ENCODE data around the gene APBB3. TPM values are rescaled to one million over a fixed set of nuclear protein-coding genes. Genes with fewer than 3 reads are reported as not detected.
"Not testable (repeated sequence)": the region's sequence is repeated elsewhere in the genome, so short reads cannot be mapped to it uniquely, and the experiment has no call there.

The APBB3 gene, protein sequence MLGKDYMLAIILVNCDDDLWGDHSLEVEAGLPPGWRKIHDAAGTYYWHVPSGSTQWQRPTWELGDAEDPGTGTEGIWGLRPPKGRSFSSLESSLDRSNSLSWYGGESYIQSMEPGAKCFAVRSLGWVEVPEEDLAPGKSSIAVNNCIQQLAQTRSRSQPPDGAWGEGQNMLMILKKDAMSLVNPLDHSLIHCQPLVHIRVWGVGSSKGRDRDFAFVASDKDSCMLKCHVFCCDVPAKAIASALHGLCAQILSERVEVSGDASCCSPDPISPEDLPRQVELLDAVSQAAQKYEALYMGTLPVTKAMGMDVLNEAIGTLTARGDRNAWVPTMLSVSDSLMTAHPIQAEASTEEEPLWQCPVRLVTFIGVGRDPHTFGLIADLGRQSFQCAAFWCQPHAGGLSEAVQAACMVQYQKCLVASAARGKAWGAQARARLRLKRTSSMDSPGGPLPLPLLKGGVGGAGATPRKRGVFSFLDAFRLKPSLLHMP
- polyA plus RNA-seq = 10 to 100 TPM; 18.5 to 24.3 (median 22.2) TPM

DNA sequence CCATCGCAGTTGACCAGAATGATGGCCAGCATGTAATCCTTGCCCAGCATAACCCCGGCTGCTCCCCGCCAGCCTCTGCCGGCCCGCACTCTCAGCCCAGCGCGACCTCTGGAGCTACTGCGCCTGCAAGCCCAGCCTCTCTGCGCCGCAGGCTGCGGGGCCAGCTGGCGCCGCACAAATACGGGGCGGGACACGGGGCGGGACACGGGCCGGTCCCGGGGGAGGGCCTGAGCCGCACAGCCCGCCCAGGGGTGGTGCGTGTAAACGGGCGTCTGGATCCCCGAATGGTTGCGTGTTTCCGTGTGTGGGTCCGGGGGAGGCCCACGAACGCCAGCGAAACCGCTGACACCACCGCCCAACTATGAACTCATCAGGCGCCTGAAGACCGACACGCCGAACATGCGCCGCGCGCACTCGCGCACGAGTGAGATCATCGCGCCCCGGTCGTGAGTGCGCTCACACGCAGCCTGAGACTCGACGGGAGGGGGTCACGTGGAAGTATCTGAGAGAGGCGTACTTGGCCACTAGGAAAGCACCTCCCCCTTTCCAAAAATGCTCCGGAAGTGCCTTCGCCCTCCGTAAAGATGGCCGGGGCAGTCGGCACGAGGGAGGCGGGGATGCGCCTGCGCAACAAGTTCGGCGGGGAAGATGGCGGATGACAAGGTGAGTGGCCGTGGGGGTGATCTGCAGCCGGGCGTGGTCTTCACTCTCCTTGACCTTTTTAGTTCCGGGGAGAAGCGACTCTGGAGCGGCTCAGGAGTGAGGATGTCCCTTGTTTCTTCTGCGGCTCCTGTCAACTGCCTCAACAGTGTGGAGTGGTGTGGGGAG lies at the start of gene APBB3, which contains the start of gene SLC35A4:
Gene APBB3, minus strand, starts transcription at position 403 of the 828 bp plus-strand sequence. Its CDS starts 353 bp downstream, at position 50.
Gene SLC35A4, plus strand, starts transcription at position 633 of the 828 bp plus-strand sequence. CDS start 2,342 bp downstream, outside the sequence.
- 0% methylated on average over 73 to 74 of the region's 74 CpGs for WGBS, 3 donors
- H3K27ac ChIP-seq (ENCODE audit: low read depth, low read length) = peak within 1 kb of the TSS; percentile 70

DNA sequence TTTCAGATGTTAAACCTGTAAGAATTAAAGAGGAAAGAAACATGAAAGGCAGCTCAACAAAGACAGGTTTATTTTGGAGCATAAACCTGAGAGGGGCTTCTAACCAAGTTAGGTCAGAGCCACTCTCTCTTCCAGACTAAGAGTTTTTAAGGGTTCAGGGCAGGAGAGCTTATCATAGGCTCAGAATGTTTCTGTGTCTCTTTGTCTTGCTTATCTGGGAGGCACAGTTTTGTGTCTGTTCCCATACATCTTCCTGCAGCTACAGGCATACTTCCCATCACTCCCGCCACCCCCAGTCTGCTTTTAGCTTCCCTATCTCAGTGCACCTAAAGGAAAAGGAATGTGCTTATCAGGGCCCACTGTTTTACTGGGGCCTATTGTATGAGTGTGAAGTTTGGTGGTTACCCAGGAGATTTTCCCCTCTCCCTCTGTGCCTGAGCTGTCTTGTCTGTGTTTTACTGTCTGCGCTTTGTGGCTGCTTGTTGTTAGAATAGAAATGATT lies 46.7 kb upstream of the APBB3 start:
- 44 to 87% (median 69%) methylated on average over 2 of the region's 2 CpGs for WGBS, 3 donors
- peak overlapping the region; percentile 55 for H3K27ac ChIP-seq (ENCODE audit: low read depth, low read length)

DNA sequence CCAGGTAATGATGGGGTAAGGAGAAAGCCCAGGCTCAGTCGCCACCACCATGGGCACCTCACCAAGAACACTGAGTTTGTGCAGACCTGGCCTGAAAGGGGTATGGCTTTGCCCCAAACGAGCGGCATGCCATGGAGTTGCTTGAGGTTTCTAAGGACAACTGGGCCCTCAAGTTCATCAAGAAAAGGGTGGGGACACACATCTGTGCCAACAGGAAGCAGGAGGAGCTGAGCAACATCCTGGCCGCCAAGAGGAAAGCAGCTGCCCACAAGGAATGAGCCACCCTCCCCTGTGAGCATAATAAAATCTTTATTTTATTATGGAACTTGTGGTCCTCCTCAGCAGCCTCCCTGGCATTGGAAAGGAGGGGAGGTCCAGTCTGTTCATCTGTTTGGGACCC lies 44.7 kb upstream of the APBB3 start:
- H3K27ac ChIP-seq (ENCODE audit: low read depth, low read length) = peak overlapping the region; percentile 2
- WGBS, 3 donors = 40 to 74% (median 42%) methylated on average over 4 of the region's 4 CpGs

DNA sequence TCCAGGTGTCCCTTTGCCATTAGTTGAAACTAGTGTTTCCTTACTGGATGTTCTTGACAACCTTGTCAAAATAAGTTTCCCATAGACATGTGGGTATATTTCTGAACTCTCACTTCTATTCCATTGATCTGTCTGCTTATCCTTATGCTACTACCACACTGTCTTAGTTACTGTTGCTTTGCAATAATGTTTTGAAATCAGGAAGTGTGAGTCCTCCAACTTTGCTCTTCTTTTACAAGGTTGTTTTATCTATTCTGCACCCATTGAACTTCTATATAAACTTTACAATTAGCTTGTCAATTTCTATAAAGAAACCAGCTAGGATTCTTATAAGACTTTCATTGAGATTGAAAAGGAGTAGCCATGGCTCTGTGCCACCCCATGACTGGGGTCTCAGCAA lies 44.3 kb upstream of the APBB3 start:
- H3K27ac ChIP-seq (ENCODE audit: low read depth, low read length) = no peak overlapping the region

DNA sequence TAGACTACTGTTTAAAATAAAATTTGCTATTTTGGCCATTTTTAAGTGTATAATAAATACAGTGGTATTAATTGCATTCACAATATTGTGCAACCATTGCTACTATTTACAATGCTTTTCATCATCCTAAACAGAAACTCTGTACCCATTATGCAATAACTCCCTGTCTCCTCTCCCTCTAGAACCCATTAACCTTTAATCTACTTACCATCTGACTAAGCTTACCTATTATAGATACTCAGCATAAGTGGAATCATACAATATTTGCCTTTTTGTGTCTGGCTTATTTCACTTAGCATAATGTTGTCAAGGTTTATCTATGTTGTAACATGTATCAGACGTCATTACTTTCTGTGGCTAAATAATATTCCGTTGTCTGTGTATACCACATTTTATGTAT lies 42.6 kb upstream of the APBB3 start:
- no peak overlapping the region for H3K27ac ChIP-seq (ENCODE audit: low read depth, low read length)
- WGBS, 3 donors = 56 to 96% (median 67%) methylated on average over 2 of the region's 2 CpGs

DNA sequence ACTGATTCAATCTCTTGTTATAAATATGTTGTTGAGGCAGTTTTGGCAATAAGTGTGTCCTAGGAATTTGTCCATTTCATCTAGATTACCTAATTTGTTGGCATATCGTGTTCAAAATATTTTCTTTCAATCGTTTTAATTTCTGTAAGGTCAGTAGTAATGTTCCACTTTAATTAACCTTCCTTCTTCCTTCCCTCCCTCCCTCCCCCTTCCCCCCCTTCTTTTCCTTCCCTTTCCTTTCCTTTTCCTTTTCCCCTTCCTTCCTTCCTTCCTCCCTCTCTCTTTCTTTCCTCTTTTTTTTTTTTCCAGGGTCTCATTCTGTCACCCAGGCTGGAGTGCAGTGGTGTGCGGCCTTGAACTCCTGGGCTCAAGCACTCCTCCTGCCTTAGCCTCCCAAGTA lies 41.5 kb upstream of the APBB3 start:
- no peak overlapping the region for H3K27ac ChIP-seq (ENCODE audit: low read depth, low read length)
- 56 to 88% (median 57%) methylated on average over 3 of the region's 3 CpGs for WGBS, 3 donors

DNA sequence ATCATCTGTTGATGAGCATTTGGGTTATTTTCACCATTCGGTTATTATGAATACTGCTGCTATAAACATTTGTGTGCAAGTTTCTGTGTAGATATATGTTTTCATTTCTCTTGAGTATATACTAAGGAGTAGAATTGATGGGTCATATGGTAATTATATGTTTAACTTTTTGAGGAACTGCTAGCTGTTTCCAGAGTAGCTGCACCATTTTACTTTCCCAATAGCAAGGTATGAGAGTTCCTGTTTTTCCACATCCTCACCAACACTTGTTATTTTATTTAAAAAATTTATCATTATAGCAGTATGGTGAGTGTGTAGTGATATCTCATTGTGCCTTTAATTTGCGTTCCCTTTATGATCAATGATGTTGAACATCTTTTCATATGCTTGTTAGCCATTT lies 39.3 kb upstream of the APBB3 start:
- no peak overlapping the region for H3K27ac ChIP-seq (ENCODE audit: low read depth, low read length)
- 95 to 100% (median 96%) methylated on average over 2 of the region's 2 CpGs for WGBS, 3 donors

DNA sequence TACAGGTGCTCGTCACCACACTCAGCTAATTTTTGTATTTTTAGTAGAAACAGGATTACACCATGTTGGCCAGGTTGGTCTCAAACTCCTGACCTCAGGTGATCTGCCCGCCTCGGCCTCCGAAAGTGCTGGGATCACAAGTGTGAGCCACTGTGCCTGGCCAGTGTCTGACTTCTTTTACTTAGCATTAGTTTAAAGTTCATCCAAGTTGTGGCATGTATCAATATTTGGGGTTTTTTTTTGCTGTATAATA lies 39.0 kb upstream of the APBB3 start:
- H3K27ac ChIP-seq (ENCODE audit: low read depth, low read length) = not testable (repeated sequence)
- 89 to 91% (median 89%) methylated on average over 4 of the region's 4 CpGs for WGBS, 3 donors

DNA sequence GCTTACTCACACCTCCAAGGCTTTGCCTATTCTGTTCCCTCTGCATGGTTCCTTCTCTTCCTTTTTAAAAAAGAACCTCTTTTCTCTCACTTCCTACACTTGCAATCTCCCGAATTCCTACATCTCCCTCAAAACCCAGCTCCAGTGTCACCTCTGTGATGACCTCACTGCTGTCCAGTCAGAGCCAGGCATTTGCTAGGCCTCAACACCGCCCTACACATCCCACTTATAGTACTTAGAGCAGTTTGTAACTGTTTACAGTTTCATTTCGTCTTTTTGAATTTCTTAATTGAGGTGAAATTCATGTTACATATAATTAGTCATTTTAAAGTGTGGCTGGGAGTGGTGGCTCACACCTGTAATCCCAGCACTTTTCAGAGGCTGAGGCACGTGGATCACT lies 37.7 kb upstream of the APBB3 start:
- 73 to 83% (median 75%) methylated on average over 4 of the region's 4 CpGs for WGBS, 3 donors
- no peak overlapping the region for H3K27ac ChIP-seq (ENCODE audit: low read depth, low read length)

DNA sequence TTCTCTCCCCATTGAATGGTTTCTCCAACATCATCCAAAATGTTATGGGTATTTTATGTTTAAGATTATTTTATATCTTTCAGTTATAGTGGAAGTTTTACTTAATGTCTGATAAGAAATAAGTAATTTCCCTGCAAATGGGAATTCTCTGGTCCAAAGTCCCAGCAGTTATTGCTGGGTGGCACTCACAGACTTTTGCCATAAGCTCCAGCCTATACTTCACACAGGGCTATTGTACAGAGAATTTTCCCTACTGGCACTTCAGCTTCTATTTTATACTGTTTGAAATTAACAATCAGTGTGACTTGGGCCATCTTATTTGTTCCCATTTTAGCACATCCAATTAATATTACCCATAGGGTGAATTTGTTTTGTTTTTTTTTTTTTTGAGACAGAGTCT lies 35.7 kb upstream of the APBB3 start:
- H3K27ac ChIP-seq (ENCODE audit: low read depth, low read length) = no peak overlapping the region

DNA sequence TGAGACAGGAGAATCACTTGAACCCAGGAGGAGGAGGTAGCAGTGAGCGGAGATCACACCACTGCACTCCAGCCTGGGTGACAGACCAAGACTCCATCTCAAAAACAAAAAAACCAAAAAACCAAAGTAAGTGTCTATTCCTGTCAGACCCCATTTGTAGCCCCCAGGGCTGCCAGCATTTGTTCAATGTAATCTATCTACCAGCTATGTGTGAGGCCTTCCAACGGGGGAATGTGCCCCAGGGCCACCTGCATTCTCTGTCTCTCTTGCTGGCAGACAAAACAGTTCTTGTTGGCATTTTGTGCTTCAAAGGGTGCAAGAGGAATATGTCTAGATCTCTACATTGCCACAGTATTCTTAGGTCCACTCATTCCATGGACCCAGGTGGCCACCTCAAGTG lies 34.4 kb upstream of the APBB3 start:
- 86 to 91% (median 88%) methylated on average over 2 of the region's 2 CpGs for WGBS, 3 donors

DNA sequence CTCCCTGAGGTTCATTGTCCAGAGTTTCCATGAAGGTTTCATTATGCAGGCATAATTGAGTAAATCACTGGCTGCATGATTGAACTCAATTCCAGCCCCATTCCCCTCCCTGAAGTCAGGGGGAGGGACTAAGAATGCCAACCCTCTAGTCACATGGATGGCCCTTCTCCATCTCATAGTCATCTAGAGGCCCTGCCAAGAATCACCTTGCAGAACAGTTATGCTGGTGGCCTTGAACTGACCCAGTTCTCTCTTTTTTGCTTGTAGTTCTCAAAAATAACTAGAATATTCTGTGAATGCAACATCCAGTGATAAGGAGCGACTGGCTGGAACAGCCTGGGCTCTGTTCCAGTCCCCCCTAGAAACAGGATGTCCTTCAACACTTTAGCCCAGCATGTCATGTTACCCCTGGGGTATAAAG lies 31.9 kb upstream of the APBB3 start:
- 33 to 44% (median 43%) methylated on average over 1 of the region's 1 CpG for WGBS, 3 donors

More for the DNA sequence above, 34.4 kb upstream of the APBB3 start:
- H3K27ac ChIP-seq (ENCODE audit: low read depth, low read length) = no peak overlapping the region

DNA sequence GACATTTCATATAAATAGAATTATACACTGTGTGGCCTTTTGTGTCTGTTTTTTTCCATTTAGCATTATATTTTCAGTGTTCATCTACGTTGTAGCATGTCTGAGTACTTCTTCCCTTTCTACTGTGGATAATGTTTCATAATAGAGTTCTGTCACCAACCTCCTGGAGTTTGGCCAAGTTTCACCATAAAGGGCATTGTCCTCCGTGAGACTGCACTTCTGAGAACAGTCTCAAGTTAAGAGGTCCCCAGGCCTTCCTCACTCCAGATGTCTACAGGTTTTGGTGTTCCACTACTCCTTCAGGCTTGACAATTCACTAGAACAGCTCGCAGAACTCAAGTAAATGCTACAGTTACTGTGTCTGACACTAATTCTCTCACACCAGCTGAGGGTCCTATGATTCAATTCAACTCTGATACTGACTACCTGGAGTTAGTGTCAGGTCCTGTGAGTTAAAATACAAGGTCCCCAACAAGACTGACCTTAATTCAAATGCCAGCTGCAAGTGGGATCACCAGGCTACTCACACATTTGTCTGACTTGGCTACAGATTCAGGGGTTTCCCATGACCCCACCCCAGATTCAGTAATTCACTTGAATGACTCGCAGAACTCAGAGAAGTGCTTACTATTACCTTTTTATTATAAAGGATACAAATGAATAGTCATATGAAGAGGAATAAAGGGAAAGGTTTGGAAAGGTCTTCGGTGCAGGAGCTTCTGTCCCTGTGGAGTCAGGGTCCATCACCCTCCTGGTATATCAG lies 31.3 kb upstream of the APBB3 start:
- WGBS, 3 donors = 61 to 64% (median 61%) methylated on average over 5 of the region's 5 CpGs
- no peak overlapping the region for H3K27ac ChIP-seq (ENCODE audit: low read depth, low read length)

More for the DNA sequence above, 31.9 kb upstream of the APBB3 start:
- no peak overlapping the region for H3K27ac ChIP-seq (ENCODE audit: low read depth, low read length)

DNA sequence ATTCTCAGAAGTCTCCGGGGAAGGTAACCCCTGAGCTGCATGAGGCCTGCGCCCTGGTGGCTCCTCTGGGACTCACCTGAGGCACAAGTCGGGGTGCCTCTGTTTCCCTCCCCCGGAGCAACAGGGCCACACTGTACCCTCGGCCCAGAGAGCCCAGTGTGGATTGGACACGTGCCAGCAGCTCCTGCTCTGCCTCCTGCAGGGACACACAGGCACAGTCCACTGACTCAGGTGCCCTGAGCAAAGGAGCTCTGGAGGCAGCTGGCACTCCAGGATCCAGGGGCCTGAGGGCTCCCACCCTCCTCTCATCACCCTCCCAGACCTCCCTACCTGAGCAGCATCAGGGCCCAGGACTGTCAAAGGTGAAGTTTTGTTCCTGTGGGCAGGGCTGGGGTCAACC lies 29.8 kb upstream of the APBB3 start:
- WGBS, 3 donors = 57 to 79% (median 72%) methylated on average over 4 to 6 of the region's 6 CpGs
- no peak overlapping the region for H3K27ac ChIP-seq (ENCODE audit: low read depth, low read length)

DNA sequence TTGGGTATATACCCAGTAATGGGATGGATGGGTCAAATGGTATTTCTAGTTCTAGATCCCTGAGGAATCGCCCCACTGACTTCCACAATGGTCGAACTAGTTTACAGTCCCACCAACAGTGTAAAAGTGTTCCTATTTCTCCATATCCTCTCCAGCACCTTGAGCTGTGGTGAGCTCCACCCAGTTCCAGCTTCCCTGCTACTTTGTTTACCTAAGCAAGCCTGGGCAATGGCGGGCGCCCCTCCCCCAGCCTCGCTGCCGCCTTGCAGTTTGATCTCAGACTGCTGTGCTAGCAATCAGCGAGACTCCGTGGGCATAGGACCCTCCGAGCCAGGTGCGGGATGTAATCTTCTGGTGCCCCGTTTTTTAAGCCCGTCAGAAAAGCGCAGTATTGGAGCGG lies 28.7 kb upstream of the APBB3 start:
- not testable (repeated sequence) for H3K27ac ChIP-seq (ENCODE audit: low read depth, low read length)
- WGBS, 3 donors = 37 to 56% (median 50%) methylated on average over 10 to 12 of the region's 14 CpGs

DNA sequence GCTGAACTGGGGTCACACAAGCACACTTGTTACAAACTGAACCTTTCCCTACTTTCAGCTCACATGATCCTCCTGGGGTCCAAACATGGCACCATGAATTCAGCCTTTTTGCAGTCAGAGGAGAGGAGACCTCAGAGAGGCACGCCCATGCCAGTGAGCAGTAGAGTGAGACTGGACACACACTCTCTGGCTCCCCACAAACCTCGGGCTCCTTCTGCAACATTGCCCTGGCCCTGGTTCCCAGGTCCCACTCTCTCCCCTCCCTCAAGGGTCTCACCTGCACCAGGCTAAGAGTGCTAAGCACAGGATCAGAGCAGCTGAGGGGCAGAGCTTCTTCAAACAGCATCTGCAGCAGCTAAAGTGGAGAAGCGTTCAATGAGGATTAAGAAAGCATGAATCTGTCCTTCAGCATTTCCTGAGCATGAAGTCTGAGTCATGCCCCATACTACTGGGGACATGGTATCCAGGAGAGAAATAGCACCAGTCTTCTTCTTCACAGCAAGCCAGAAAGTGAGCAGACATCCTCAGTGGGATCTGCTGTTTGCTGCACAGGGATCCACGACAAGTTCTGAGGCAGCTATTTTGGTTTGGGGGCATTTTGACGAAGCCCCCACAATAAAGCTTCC lies 27.5 kb upstream of the APBB3 start:
- no peak overlapping the region for H3K27ac ChIP-seq (ENCODE audit: low read depth, low read length)
- 74 to 75% (median 75%) methylated on average over 5 of the region's 5 CpGs for WGBS, 3 donors

DNA sequence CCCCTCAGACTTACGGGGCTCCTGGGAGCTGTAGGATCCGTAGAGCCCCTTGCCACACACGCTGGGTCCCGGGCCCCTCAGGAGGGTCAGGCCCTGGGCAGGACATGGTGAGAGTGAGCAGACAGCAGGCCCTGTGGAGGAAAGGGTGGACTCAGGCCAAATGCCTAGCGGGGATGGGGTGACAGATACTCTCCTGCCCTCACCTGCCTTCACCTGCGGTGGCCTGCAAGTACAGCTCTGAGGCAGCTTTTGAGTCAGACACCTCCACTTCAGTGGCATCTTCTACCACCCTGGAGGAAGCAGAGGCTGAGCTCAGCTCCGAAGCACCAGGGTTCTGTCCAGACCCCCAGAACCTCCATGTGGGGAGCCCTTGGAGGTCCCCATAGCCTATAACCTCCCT lies 26.5 kb upstream of the APBB3 start:
- no peak overlapping the region for H3K27ac ChIP-seq (ENCODE audit: low read depth, low read length)
- 87 to 95% (median 95%) methylated on average over 7 of the region's 7 CpGs for WGBS, 3 donors

DNA sequence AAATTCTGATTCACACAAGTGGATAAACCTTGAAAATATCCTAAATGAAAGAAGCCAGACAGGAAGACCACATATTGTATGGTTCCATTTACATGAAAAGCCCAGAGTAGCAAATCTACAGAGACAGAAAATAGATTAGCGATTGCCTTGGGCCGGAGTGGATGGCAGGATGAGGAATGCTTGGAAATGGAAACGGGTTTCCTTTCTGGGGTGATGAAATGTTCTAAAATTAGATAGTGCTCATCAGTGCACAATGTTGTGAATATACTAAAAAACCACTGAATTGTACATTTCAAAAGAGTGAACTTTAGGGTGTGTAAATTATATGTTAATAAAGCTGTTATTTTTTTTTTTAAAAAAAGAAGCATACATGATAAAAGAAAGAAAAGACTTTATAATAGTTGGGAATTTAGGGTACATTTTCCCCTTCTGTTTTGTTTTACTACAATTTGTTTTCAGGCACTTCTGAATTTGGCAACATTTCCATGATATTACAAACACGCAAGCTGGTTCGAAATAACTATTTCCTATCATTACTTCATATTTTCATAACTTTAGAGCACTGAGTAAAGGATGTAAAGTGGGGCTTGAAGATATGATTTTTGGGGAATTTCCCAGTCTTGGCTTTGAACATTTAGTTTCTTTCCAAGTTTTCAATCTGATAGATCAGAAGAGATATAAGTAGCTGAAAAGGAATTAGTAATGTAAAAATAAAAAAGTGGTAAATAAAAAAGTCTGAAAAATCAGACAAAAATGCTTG lies 24.1 kb upstream of the APBB3 start:
- no peak overlapping the region for H3K27ac ChIP-seq (ENCODE audit: low read depth, low read length)
- 19 to 73% (median 20%) methylated on average over 5 of the region's 5 CpGs for WGBS, 3 donors

All from adipose tissue (tissue), 3 donors.